Common myeloid progenitor, CD34-positive (primary cell): ENCODE measurements around the gene C16orf74.

Experiments
- CTCF ChIA-PET: fragments of 350-600 bp; sonication (Branson Sonifier 250); formaldehyde crosslinking; loops from one replicate; lab custom pipeline; 2021; ENCODE audit warnings: antibody characterized with exemption; lab: Charles Lee
- POLR2A ChIA-PET: fragments of 350-600 bp; sonication (Branson Sonifier 250); formaldehyde crosslinking; loops from one replicate; lab custom pipeline; 2021; ENCODE audit warnings: antibody characterized with exemption; lab: Charles Lee
- DNase-seq, 3 donors: peaks; one replicate each; pipeline versions ENCODE4 v3.0.0 to v3.0.0-alpha.2; 2013
- H3K27ac ChIP-seq, 2 experiments: 1 replicate in 1 of 2; 2 replicates in 1 of 2; pipeline ENCODE4 v1.7.0; 2013; ENCODE audit warnings: inconsistent platforms in 2 of 2, low read length in 2 of 2, mild to moderate bottlenecking in 2 of 2, low read depth in 1 of 2, moderate library complexity in 1 of 2; ENCODE audit not compliant: severe bottlenecking in 2 of 2, insufficient read depth in 1 of 2, poor library complexity in 1 of 2
- H3K27me3 ChIP-seq, 5 experiments: replicated peaks in 2 of 5; 1 replicate in 3 of 5; 2 replicates in 2 of 5; pipeline versions ENCODE4 v1.6.1 to v1.7.0; 2013; ENCODE audit warnings: low read length in 4 of 5, mild to moderate bottlenecking in 2 of 5, moderate library complexity in 2 of 5, inconsistent platforms in 1 of 5; ENCODE audit not compliant: insufficient read depth in 5 of 5, control insufficient read depth in 4 of 5
- H3K36me3 ChIP-seq, 4 experiments: 1 replicate in 2 of 4; 2 replicates in 2 of 4; pipeline versions ENCODE4 v1.6.1 to v1.7.0; 2013; ENCODE audit warnings: low read length in 3 of 4, control low read depth in 1 of 4, mild to moderate bottlenecking in 1 of 4; ENCODE audit not compliant: control insufficient read depth in 4 of 4, insufficient read depth in 4 of 4
- H3K4me1 ChIP-seq, 4 experiments: 1 replicate in 3 of 4; 2 replicates in 1 of 4; pipeline versions ENCODE4 v1.6.1 to v1.7.1; 2013; ENCODE audit warnings: low read length in 3 of 4, mild to moderate bottlenecking in 3 of 4, control low read depth in 1 of 4, inconsistent platforms in 1 of 4, moderate library complexity in 1 of 4; ENCODE audit not compliant: control insufficient read depth in 4 of 4, insufficient read depth in 4 of 4; ENCODE audit errors: control extremely low read depth in 1 of 4
- H3K4me3 ChIP-seq, 7 experiments: 1 replicate in 4 of 7; 2 replicates in 3 of 7; pipeline versions ENCODE4 v1.5.1 to v1.7.0; 2013; ENCODE audit warnings: mild to moderate bottlenecking in 7 of 7, low read length in 6 of 7, moderate library complexity in 6 of 7, inconsistent platforms in 2 of 7, low read depth in 2 of 7, control low read depth in 1 of 7; ENCODE audit not compliant: insufficient read depth in 4 of 7, control insufficient read depth in 1 of 7; ENCODE audit errors: extremely low read depth in 1 of 7
- H3K9me3 ChIP-seq, 5 experiments: 1 replicate in 4 of 5; 2 replicates in 1 of 5; pipeline versions ENCODE4 v1.6.1 to v1.7.1; 2013; ENCODE audit warnings: low read length in 4 of 5, mild to moderate bottlenecking in 2 of 5, inconsistent platforms in 1 of 5, low read depth in 1 of 5, moderate library complexity in 1 of 5; ENCODE audit not compliant: control insufficient read depth in 4 of 5, insufficient read depth in 2 of 5; ENCODE audit errors: control extremely low read depth in 1 of 5
- WGBS: methylation state at CpG from one replicate; pipeline ENCODE4 v1.1.5; 2013; ENCODE audit not compliant: insufficient coverage; 5-methylcytosine and 5-hydroxymethylcytosine counted together

The C16orf74 gene

DNA sequence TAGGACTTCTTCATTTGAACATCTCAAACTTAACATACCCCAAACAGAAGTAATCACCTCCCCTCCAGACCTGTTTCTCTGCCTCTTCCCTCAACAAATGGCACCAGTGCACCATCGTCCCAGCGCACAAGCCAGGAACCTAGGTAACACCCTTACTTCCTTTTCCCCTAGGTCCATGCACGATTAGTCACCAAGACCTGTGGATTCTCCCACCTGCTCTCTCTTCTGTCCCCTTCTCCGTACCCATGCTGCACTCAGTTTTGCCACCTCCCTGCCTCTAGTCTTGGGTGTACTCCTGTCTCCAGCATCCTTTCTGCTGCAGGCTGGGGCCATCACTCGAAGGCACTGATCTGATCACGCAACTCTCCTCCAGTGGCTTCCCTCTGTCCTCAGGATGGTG lies 45.3 kb upstream of the C16orf74 start:
- Histone ChIP-seq H3K36me3 (peaks cover 7 to 50% (median 28%) of the 10 kb centered on the region in 4 experiments), H3K27ac (no peak overlapping the region), H3K4me3 (no peak overlapping the region), H3K9me3 (no peaks in the 10 kb centered on the region), H3K27me3 (no peaks in the 10 kb centered on the region), H3K4me1 (peaks cover 5 to 22% (median 19%) of the 10 kb centered on the region in 4 experiments)
- 98% methylated on average over 6 of the region's 6 CpGs for WGBS
- POLR2A ChIA-PET, result no interaction called here
- CTCF ChIA-PET, result no interaction called here
- no peak for DNase-seq

DNA sequence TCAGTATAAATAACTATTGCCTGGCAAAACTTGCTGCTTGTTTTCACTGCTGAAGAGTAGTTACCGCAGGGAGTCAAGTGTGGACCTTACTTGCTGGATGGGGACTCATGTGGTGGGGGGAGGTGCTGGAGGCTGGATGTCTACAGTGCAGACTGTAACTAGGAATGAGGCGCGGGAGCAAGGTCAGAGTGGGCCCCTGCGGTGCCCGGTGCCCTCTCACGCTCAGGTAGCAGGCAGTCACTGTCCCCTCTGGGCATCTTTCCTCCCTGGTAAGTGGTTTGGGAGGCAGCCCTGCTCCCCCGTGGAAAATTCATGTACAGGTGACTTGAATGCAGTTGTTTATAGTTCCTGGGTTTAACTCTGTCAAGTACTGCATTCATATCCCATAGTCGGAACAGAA lies 43.8 kb upstream of the C16orf74 start:
- Histone ChIP-seq H3K27me3 (no peaks in the 10 kb centered on the region), H3K36me3 (peaks cover 7 to 48% (median 28%) of the 10 kb centered on the region in 4 experiments), H3K4me3 (no peak overlapping the region), H3K4me1 (peaks cover 5 to 11% (median 9%) of the 10 kb centered on the region in 4 experiments), H3K27ac (no peak overlapping the region), H3K9me3 (no peaks in the 10 kb centered on the region)
- ChIA-PET CTCF (no interaction called here), POLR2A (interaction anchor here (1.2 kb wide), 1 partner anchor 9 kb away, joined by 4 read pairs; no protein-coding TSS in a partner anchor)
- no peak for DNase-seq
- 98% methylated on average over 7 of the region's 8 CpGs for WGBS

DNA sequence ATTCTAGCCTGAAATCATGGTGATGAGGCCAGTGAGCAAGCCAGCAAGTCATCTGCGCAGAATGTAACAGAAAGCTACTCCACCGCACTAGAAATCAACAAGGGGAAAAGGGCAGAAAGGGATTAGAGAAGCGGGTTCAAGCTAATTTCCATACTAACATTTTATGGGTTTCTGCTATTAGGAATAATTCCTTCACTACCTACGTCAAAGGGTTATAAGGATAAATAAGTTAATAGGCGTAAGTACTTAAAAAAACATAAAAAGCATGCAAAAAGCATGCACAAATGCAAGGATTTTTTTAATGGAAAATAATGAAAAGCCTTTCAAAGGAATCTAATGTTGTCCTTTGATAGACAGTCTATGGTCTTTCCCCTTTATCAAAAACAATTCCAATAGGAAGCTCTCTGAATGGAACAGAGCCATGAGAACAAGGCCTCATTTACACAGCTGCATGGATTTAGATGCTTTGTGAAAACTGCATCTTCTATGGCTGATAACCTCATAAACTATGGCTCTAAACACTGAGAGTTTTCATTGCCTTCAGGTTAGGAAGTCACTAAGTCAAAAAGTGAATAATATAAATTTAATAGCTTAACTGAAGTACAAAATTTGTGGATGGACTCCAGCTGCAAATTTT lies 42.9 kb upstream of the C16orf74 start:
- no peaks in the 10 kb centered on the region for H3K9me3 ChIP-seq
- H3K4me1 ChIP-seq, result peaks cover 5 to 10% (median 8%) of the 10 kb centered on the region in 4 experiments
- peaks cover 10 to 53% (median 30%) of the 10 kb centered on the region in 4 experiments for H3K36me3 ChIP-seq
- H3K27ac ChIP-seq, result no peak overlapping the region
- no peaks in the 10 kb centered on the region for H3K27me3 ChIP-seq
- ChIA-PET CTCF (interaction anchor here (1.0 kb wide), 1 partner anchor 27 kb away, joined by 5 read pairs; no protein-coding TSS in a partner anchor), POLR2A (interaction anchor here (1.2 kb wide), 1 partner anchor 9 kb away, joined by 4 read pairs; no protein-coding TSS in a partner anchor)
- no peak overlapping the region for H3K4me3 ChIP-seq
- WGBS, result 83% methylated on average over 1 of the region's 5 CpGs
- DNase-seq, result no peak

DNA sequence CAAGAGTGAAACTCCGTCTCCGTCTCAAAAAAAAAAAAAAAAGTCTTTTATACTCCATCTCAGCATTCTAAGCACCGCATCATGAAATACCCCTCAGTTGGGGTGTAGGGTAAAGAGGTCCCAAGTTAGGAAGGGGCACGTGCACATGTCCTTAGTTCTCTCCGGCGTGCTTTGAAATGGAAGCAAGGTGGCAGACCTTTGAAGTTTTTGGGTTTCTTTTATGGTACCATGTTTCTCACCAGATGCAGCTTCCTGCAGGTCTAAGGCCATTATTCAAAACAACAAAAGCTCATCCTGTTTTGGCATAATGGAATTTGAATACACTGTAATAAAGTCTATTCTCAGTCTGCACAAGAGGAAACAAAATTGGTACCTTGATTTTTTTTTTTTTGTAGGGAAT lies 38.9 kb upstream of the C16orf74 start:
- Histone ChIP-seq H3K4me1 (no peaks in the 10 kb centered on the region), H3K27ac (no peak overlapping the region), H3K4me3 (no peak overlapping the region), H3K9me3 (no peaks in the 10 kb centered on the region), H3K27me3 (no peaks in the 10 kb centered on the region), H3K36me3 (peaks cover 16 to 68% (median 48%) of the 10 kb centered on the region in 4 experiments)
- 100% methylated on average over 1 of the region's 6 CpGs for WGBS
- CTCF ChIA-PET, result no interaction called here
- DNase-seq, result no peak
- POLR2A ChIA-PET, result no interaction called here

DNA sequence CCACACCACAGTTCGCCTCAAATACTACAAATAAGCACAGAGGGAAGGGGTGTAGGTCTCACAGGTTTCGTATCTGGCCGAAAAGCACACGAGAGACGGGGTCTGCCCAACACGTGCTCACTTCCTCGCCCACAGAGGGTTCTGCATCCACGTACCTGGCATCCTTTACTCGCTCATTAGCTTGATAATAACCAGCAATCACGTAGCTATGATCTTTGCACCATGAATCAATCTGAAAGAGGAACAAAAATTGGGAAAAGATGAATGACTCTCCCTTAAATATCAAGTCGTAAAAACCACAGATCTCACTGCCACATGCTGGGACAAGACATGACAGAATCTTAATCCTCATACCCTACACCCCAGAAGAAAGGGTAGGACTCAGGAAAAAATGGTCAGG lies 37.9 kb upstream of the C16orf74 start:
- Histone ChIP-seq H3K4me1 (no peaks in the 10 kb centered on the region), H3K36me3 (peaks cover 16 to 62% (median 47%) of the 10 kb centered on the region in 4 experiments), H3K9me3 (no peaks in the 10 kb centered on the region), H3K27me3 (no peaks in the 10 kb centered on the region), H3K27ac (no peak overlapping the region), H3K4me3 (no peak overlapping the region)
- ChIA-PET POLR2A (no interaction called here), CTCF (no interaction called here)
- 97% methylated on average over 9 of the region's 11 CpGs for WGBS
- no peak for DNase-seq

DNA sequence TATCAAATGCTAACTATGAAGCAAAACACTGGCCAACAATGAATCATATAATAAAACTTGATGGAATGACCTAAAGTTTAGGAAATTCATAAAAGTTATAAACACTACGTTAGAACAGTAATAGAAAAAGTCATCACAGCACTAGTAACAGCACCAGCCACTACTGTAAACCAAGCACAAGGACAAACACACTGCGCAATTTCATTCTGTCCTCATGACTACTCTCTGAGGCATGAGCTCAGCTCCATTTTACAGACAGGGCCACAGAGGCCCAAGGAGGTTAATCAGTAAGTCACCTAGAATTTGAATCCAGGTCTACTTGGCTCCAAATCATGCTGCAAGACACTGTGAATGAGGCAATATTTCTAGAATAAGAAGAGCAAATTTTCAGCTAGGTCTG lies 35.0 kb upstream of the C16orf74 start:
- Histone ChIP-seq H3K36me3 (peaks cover 18 to 59% (median 44%) of the 10 kb centered on the region in 4 experiments), H3K27me3 (no peaks in the 10 kb centered on the region), H3K9me3 (no peaks in the 10 kb centered on the region), H3K4me1 (no peaks in the 10 kb centered on the region), H3K4me3 (no peak overlapping the region), H3K27ac (no peak overlapping the region)
- DNase-seq, result no peak
- ChIA-PET POLR2A (no interaction called here), CTCF (interaction anchor here (0.7 kb wide), 1 partner anchor 27 kb away, joined by 3 read pairs; no protein-coding TSS in a partner anchor)
- WGBS, result 89% methylated on average over 1 of the region's 2 CpGs

DNA sequence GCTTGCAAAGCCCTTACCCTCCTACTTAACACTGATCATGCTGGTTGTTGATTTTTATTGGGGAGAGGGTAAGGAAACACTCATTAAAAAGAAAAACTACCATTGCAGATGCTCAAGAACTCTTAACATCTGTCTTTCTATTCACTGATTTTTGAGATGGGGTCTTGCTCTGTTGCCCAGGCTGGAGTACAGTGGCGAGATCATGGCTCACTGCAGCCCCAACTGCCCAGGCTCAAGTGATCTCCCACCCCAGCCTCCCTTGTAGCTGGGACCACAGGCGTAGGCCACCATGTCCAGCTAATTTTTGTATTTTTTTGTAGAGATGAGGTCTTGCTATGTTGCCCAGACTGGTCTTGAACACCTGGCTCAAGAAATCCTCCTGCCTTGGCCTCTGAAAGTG lies 33.9 kb upstream of the C16orf74 start:
- WGBS, result 100% methylated on average over 2 of the region's 2 CpGs
- ChIA-PET POLR2A (no interaction called here), CTCF (no interaction called here)
- no peak for DNase-seq
- H3K9me3 ChIP-seq, result no peaks in the 10 kb centered on the region
- no peak overlapping the region for H3K4me3 ChIP-seq
- no peaks in the 10 kb centered on the region for H3K27me3 ChIP-seq
- peaks cover 21 to 70% (median 54%) of the 10 kb centered on the region in 4 experiments for H3K36me3 ChIP-seq
- H3K27ac ChIP-seq, result no peak overlapping the region
- H3K4me1 ChIP-seq, result no peaks in the 10 kb centered on the region
